Muscle of back (tissue), 11 donors: ENCODE results near the gene GALNS. TPM values are rescaled to one million over a fixed set of nuclear protein-coding genes. Genes with fewer than 3 reads are reported as not detected.
"Not testable (repeated sequence)": the region's sequence is repeated elsewhere in the genome, so short reads cannot be mapped to it uniquely, and the experiment has no call there.

Source experiments
- DNase-seq, 3 donors: peaks; one replicate each; pipeline versions ENCODE4 v3.0.0 to v3.0.0-alpha.2; 2013
- polyA plus RNA-seq, 10 donors: library from polyadenylated mRNA; unstranded; fragments of 120-200 nt; gene quantifications; one replicate each; pipeline ENCODE4 v1.2.1, GENCODE V29; 2013; ENCODE audit not compliant: insufficient read length in 10 of 10

GALNS gene
- polyA plus RNA-seq, 10 donors, result 13.1 to 23.5 (median 17.2) TPM

DNA sequence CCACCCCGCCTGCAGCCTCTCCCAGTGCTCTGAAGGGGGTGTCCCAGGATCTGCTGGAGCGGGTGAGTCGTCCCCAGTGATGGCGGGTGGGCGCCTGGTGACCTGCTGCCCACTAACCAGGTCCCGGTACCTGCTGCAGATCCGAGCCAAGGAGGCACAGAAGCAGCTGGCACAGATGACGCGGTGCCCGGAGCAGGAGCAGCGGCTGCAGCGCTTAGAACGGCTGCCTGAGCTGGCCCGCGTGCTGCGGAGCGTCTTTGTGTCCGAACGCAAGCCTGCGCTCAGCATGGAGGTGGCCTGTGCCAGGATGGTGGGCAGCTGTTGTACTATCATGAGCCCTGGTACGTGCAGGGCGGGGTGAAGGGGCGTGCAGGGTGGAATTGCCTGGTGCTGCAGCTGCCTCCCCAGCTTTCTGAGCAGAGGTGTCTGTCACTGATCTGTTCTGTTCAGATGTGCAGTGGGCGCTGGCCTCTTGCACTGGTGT is 49.6 kb downstream of the GALNS start:
- DNase-seq, result peak in 2 of 3 donors; percentile 62 to 69

DNA sequence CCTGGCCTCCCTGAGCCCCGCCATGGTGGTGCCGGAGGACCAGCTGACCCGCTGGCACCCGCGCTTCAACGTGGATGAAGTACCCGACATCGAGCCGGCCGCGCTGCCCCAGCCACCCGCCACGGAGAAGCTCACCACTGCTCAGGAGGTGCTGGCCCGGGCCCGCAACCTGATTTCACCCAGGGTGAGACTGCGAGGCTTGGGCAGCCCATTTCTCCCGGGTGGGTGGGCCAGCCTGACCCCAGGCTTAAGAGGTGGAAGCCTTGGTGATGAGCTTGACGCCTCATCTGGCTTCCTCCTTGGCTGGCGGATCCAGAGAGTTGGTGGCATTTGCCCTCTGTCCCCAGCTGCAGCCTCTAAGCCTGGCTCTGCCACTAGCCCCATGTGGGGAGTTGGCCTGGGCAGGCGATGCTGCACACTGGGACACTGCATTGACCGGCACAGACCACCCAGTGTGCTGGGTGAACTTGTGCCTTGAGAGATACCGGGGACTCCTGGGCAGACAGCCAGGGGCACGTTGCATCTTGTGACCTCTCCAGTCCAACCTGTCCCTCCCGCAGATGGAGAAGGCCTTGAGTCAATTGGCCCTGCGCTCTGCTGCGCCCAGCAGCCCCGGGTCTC is 50.1 kb downstream of the GALNS start:
- no peak for DNase-seq

DNA sequence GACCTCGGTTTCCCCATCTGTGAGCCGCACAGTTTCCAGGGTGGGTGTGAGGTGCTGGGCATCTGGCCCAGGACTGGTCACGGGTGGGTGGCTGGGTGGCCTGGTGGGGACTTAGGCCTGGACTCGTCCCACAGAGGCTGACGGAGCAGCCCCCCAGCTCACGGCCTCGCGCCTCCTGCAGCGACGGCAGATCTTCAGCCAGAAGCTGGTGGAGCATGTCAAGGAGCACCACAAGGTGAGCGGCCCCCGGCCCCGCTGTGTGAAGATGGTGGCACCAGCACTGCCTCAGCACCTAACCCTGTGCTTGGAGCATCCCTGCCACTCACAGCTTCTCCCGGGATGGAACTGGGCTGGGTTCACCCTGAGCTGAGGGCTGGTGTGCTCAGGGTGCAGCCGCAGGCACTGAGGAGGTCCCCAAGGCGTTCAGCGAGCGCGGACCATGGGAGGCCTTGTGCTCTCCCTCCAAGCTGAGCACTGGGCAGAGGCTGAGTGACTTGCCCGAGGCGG is 50.8 kb downstream of the GALNS start:
- DNase-seq, result no peak

DNA sequence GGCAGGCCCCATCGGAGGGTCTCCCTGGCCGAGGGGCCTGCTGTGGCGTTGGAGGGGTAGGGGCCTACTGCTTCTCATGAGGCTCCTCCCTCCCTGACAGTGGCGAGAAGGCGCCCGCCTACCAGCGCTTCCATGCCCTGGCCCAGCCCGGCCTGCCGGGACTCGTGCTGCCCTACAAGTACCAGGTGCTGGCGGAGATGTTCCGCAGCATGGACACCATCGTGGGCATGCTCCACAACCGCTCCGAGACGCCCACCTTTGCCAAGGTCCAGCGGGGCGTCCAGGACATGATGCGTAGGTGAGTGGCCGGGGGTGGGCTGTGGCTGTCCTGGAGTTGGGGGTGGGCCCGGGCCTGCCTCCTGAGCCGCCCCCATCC is 51.4 kb downstream of the GALNS start:
- DNase-seq, result no peak

DNA sequence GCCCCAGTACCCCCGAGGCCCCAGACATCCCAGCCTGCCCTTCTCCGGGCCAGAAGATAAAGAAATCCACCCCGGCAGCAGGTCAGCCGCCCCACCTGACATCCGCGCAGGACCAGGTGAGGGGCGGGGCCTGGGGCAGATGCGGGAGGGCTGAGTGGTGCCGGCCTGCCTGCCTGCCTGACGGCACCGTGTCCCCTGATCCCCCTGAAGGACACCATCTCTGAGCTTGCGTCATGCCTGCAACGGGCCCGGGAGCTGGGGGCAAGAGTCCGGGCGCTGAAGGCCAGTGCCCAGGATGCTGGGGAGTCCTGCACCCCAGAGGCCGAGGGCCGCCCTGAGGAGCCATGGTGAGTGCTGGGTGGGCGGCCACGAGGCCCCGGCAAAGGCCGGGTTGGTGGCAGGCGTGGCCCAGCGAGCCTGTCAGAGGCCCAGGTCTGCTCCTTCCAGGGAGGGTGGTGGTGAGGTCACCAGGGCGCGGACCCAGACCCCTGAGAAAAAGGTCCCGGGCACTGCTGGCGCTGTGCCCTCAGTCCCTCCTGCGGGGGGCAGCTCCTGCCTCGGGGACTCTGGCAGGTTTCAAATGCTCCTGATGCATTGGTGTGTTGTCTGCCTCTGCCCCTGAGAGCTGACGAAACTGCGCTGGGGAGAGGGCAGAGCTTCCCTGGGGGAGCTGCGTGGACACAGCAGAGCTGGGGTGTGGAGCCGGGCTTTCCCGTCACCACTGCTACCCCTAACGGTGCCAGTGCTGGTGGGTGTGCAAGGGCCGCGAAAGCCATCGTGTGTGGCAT is 52.0 kb downstream of the GALNS start:
- DNase-seq, result no peak

DNA sequence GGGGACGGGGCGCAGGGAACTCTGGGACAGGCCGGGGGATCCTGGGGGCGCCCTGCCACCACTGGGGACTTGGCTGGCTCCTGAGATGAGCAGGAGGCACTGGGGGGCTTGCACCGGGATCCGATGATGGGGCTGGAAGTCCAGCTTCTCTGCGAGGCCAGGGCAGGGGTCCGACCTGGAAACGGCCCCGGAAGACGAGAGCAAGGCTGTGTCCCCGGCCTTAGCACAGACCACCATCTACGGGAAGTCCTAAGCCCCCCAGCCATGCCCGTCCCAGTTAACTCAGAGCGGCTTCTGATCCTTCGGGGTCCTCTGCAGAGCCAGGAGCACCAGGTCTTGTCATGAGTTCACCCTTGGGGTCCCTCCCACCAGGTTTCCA is 52.6 kb downstream of the GALNS start:
- DNase-seq, result no peak

DNA sequence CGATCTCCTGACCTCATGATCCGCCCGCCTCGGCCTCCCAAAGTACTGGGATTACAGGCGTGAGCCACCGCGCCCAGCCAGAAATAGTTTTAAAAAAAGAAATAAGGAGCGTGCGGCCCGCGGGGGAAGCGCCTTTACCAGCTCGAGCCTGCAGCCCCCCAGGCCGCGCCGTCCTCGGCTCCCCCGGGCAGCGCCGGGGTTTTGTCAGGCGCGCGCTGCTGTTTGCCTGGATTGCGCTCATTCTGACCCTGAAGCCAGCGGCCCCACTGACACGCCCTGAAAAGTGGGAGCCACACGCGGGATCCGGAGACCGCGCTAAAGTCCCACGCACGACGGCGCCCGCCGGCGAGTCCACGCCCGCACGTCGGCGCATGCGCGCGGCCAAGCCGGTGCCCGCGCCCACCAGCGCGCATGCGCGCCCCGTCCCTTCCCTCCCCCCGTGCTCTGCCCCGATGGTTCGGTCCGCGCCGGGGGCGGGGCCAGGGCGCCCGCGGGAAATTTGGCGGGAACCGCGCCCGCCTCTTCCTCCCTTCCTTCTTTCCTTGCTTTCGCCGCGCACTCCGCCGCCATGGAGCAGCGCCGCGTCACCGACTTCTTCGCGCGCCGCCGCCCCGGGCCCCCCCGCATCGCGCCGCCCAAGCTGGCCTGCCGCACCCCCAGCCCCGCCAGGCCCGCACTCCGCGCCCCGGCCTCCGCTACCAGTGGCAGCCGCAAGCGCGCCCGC is 53.3 kb downstream of the GALNS start, which contains the start of gene CDT1:
CDT1 (plus strand) TSS at position 526 of the 724 bp plus-strand sequence; CDS start at position 569, 43 bp downstream.
- DNase-seq, result peak; percentile 82 to 94 (median 93)

DNA sequence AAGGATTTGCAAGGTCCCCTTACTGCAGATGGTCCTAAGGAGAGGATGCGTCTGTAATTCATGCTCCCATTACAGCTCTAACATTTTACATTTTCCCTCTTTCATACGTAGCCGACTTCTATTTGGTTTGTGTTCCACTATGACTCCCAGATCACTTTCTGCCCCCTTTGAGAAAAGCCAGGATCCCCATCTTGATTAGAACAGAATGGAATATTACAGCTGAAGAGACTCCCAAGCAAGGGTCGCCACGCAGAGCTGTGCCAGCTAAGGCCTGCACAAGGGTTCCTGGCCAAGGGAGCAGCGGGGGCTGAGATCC is 56.5 kb downstream of the GALNS start:
- DNase-seq, result no peak

DNA sequence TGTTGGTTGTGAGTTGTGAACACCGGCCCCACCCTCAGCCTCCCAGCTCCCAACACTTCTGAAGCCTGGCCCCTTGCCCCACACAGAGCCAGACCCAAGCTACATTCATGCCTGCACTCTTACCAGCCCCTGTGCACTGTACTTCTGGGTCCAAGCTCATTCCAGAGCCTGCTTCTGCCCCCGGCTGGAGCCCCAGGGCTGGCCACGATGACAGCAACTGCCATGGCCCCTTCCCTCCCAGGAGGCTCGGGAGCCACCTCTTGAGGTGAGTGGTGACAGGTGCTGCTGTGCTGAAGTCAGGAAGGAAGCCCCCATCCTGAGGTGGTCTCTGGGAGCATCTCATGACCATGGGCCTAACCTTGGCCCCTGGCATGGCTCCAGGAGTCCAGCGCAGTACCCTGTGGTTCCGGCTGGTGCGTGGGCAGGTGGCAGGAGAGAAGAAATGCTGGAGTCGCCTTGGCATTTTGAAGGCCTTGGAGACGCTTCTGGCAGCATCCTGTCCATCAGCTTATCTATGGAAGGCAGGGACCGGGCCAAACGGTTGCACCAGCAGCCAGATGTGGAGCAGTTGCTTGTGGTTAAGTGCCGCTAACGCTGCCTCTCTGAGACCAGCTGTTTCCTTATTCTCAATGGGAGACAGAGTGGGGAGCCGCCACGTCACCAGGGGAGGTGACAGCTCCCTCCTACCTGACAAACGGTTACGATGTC is 57.0 kb downstream of the GALNS start:
- DNase-seq, result no peak

DNA sequence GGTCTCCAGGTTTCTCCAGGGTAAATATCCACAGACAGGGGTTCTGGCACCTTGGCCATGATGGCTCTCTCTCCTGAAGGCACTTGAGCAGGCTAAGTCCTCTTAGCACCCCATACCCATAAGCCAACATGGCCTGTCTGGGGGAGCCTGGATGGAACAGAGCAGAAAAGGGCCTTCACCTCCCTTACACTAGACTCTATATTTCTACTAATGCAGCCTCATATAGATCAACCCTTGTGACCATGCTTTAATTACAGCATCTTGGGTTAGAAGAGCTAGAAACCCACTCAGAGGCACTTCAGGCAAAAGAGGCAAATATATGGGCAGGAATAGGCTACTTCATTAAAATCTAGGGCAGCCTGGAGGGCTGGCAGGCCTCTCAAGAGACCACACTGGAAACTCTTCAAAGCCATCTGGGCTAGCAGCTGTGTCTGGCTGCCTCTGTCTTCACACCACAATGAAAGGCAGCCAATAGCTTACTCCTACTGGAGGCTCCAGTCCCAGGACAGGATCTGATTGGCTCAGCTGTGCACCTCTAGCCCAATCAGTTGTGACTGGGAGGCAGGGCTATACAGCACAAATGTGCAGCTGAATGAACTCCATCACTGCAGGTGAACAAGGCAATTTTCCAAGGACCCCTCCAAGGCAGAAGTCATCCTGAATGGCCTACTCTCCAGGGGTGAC is 57.8 kb downstream of the GALNS start:
- no peak for DNase-seq

DNA sequence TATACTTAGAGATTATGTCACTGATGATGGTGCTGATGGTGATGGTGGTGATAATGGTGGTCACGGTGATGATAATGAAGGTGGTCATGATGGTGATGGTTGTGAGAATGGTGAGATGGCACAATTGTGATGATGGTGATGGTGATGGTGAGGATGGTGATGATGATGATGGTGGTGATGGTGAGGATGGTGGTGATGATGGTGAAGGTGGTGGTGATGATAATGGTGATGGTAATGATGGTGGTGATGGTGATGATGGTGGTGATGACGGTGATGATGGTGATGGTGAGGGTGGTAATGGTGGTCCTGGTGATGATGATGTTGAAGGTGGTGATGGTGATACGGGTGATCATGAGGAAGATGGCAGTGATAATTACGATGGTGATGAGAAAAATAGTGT is 58.7 kb downstream of the GALNS start:
- DNase-seq, result no peak

DNA sequence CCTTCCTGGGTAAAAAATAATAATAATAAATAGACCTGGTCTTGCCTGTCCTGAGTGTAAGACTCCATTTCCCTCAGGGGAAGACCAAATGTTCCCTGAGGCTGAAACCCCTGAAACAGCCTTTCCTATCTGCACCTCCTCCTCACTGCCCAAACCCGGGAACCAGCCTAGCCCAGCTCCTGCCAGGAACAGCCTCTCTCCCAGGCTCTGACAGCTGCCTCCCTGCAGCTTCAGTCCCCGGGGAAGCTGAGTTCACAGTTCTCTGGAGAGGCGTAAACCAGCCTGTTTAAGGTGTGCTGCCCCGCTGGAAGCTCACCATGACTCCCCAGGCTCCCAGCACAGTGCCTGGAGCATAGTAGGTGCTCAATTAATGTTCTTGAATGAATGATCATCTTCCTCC is 60.5 kb downstream of the GALNS start:
- no peak for DNase-seq

DNA sequence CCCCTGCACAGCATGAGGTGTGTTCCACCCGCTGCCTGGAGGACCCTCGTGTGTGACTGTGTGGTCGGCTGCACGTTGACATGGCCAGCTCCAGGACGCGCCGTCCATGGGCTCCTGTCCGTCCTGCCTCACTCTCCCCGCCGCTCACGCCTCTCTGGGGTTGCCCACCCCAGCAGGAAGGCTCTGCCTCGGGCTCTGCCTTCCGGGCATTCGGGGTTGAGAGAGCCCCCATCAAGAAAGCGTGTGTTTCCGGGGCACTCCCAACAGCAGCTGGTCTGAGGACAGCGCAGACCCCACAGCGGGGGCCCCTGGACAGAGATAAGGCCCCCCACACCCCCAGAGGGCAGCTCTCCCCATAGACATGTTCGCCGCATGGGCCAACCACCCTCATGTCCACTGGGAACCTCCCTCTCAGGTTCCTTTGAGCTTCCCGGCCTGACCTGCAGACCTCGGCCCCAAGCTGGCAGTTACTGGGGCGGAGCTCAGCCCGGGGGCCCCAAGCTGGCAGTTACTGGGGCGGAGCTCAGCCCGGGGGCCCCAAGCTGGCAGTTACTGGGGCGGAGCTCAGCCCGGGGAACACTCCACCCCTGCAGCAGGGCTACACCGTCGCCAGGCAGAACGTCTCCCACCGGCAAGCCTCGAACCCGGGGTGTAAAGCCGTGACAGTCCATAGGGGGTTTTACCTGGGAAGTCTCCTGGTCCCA is 63.3 kb downstream of the GALNS start:
- DNase-seq, result no peak

DNA sequence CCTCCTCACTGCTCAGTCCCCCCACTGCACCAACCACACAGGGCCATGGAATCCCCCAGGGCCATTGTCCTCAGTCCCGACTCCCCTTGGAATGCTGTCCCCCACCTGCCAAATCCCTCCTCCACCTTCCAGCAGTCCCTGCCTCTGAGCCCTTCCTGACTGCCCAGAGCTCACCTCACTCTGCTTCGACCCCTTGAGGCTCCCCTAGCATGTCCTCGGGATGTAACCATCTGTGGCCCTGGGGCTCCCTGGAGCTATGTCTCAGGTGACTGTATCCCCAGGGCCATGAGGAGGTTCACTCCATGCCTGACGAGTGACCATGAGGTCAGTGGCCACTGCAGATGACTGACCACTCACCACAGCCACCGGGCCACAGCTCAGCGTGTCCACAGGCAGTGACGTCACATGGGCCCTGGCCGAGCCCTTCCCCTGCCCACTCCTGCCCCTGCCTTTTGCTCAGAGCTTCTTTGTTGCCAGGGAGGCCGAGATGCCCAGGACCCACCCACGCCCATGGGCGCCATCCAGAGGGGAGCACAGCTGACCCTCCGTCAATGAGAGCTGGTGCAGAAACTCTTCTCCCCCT is 64.0 kb downstream of the GALNS start:
- no peak for DNase-seq

DNA sequence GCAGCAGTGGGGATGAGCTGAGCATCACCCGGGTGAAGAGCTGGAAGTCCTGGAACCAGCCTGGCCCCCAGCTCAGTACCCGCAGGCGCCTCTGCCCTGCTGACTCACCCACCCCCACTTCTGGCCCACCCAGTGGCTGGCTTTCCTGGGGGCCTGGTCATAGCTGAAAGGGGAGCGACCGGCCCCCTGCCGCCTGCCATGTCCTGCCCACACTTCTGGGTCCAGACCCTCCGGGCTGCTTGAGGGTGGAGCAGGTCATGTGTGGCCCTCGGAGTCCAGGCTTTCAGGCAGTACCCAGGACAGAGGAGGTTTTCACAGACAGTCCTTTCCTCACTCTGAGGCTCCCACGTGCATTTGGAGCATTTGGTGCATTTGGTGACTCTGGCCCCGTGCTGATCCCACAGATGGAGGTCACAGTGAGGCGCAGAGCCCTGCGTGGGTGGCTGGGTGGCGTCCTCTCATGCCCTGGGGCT is 64.6 kb downstream of the GALNS start:
- DNase-seq, result no peak

DNA sequence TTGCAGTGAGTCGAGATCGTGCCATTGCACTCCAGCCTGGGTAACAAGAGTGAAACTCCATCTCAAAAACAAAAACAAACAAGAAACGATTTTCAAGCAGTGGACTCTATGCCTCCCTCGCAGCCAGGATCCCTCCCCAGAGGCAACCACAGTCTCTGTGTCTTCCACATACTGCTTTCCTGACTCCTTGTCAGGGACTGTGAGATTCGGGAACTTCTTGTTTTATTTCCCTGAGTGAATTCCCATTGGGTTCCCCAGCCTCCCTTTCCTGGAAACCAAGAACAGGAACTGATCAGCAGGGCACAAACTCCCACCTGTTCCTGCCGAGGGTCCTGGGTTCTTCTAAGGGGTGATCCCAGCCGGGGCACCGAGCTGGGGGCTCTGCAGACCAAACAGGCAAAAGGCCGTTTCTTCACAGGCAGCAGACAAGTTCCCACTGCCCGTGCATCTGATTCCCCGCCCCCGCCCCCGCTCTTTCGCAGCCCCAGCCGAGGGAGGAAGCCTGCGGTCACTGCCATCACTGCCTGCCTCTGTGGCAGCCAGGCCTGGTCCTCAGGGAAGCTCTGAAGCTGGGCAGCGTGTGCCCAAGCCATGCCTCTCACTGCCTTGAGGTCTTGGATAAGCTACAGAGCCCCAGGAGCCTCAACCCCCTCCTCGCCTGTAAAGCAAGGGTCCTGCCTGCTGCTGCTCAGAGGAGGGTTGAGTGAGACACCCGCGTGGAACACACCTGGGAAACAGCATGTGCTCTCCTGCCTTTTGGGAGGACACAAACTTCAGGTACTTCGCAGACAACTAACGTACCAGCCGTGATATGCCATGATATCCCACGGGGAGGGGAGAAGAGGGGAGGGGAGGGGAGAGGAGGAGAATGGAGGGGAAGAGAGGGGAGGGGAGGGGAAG is 66.2 kb downstream of the GALNS start:
- no peak for DNase-seq

DNA sequence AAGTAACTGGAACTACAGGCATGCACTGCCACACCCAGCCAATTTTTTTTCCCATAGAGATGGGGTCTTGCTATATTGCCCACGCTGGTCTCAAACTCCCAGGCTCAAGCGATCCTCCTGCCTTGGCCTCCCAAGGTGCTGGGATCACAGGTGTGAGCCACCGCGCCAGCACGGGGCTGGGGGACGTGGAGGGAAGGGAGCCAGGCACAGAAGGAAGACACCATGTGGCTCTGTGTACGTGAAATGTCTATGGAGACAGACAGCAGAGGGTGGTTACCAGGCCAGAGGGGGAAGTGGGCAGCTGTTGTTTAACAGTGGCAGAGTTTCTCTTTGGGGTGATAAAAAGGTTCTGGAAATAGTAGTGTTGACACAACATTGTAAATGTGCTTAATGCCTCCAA is 67.2 kb downstream of the GALNS start:
- no peak for DNase-seq

DNA sequence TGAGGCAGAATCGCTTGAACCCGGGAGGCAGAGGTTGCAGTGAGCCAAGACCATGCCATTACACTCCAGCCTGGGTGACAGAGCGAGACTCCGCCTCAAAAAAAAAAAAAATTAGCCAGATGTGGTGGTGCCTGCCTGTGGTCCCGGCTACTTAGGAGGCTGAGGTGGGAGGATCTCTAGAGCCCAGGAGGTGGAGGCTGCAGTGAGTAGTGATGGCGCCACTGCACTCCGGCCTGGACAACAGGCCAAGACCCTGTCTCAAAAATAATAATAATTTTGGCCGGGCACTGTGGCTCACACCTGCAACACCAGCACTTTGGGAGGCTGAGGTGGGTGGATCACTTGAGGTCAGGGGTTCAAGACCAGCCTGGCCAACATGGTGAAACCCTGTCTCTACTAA is 68.0 kb downstream of the GALNS start:
- DNase-seq, result not testable (repeated sequence)
